ENCODE results near the gene PRICKLE4. TPM values are rescaled to one million over a fixed set of nuclear protein-coding genes. Genes with fewer than 3 reads are reported as not detected.

Gene PRICKLE4
- total RNA-seq, 6 experiments from 2014 or later = 0.30 to 0.68 (median 0.31) TPM; not detected in 3

- H3K27me3 Mint-ChIP-seq (ENCODE audit: insufficient read depth) = no peaks in the 10 kb centered on the region
- TF ChIP-seq CTCF (IDR thresholded peaks at IDR 0.05) = no peak
- DNase-seq = no peak
- H3K27ac Mint-ChIP-seq = no peak overlapping the region
- peaks cover 5% of the 10 kb centered on the region for H3K4me1 Mint-ChIP-seq (ENCODE audit: low read depth)
- H3K4me3 Mint-ChIP-seq = no peak overlapping the region
- H3K9me3 Mint-ChIP-seq = no peaks in the 10 kb centered on the region
- H3K36me3 Mint-ChIP-seq (ENCODE audit: low read depth) = no peaks in the 10 kb centered on the region
These were observed 41.4 kb downstream of the PRICKLE4 start for GRCh38 chr6:41822021-41822420.

- H3K36me3 Mint-ChIP-seq (ENCODE audit: low read depth) = no peaks in the 10 kb centered on the region
- peaks cover 5% of the 10 kb centered on the region for H3K4me1 Mint-ChIP-seq (ENCODE audit: low read depth)
- no peak overlapping the region for H3K4me3 Mint-ChIP-seq
These were observed 42.6 kb downstream of the PRICKLE4 start for GRCh38 chr6:41823178-41823577.

GRCh38 chr6:41824571-41825569 lies 44.3 kb downstream of the PRICKLE4 start:
- Mint-ChIP-seq H3K4me1 (ENCODE audit: low read depth) (peaks cover 5% of the 10 kb centered on the region; the same call in 1 of the 2 replicates), H3K27me3 (ENCODE audit: insufficient read depth) (no peaks in the 10 kb centered on the region), H3K27ac (no peak overlapping the region), H3K4me3 (no peak overlapping the region), H3K9me3 (no peaks in the 10 kb centered on the region), H3K36me3 (ENCODE audit: low read depth) (no peaks in the 10 kb centered on the region)
- no peak for DNase-seq
- TF ChIP-seq CTCF (IDR thresholded peaks at IDR 0.05) = no peak

More at GRCh38 chr6:41823178-41823577, 42.6 kb downstream of the PRICKLE4 start:
- H3K27me3 Mint-ChIP-seq (ENCODE audit: insufficient read depth) = no peaks in the 10 kb centered on the region
- no peak for DNase-seq
- H3K27ac Mint-ChIP-seq = no peak overlapping the region
- H3K9me3 Mint-ChIP-seq = no peaks in the 10 kb centered on the region
- TF ChIP-seq CTCF (IDR thresholded peaks at IDR 0.05) = no peak

GRCh38 chr6:41826343-41827022 lies 45.9 kb downstream of the PRICKLE4 start:
- no peaks in the 10 kb centered on the region for H3K9me3 Mint-ChIP-seq
- H3K27ac Mint-ChIP-seq = no peak overlapping the region

More at GRCh38 chr6:41826343-41827022, 45.9 kb downstream of the PRICKLE4 start:
- no peak for DNase-seq
- Mint-ChIP-seq H3K4me1 (ENCODE audit: low read depth) (peaks cover 5% of the 10 kb centered on the region; the same call in 1 of the 2 replicates), H3K36me3 (ENCODE audit: low read depth) (no peaks in the 10 kb centered on the region), H3K27me3 (ENCODE audit: insufficient read depth) (no peaks in the 10 kb centered on the region), H3K4me3 (no peak overlapping the region)
- no peak for TF ChIP-seq CTCF (IDR thresholded peaks at IDR 0.05)
